Keratinocyte (primary cell): ENCODE data around the gene GPS1. TPM values are rescaled to one million over a fixed set of nuclear protein-coding genes. Genes with fewer than 3 reads are reported as not detected.

Source experiments
- DNase-seq: peaks from one replicate; pipeline ENCODE4 v3.0.0-alpha.2; 2011; ENCODE audit warnings: low read depth, missing footprints, low spot score
- FAIRE-seq: peaks from 2 replicates; lab custom pipeline; 2011; peaks lifted over from hg19 to GRCh38; lab: Jason Lieb, UNC
- H2AFZ ChIP-seq: 2 replicates; pipeline ENCODE4 v1.6.0; 2012; ENCODE audit warnings: low read length, control low read depth, inconsistent platforms; ENCODE audit not compliant: control insufficient read depth
- H3K27ac ChIP-seq: 2 replicates; pipeline ENCODE4 v1.5.1; 2011; ENCODE audit warnings: low read length; ENCODE audit not compliant: control insufficient read depth, insufficient read depth
- H3K27me3 ChIP-seq: 3 replicates; pipeline ENCODE4 v1.6.0; 2011; ENCODE audit warnings: low read length; ENCODE audit not compliant: control insufficient read depth, insufficient read depth; ENCODE audit errors: extremely low read depth
- H3K36me3 ChIP-seq, 2 experiments: 2 replicates in 1 of 2; 3 replicates in 1 of 2; pipeline ENCODE4 v1.5.1; 2011; ENCODE audit warnings: low read length in 2 of 2, mild to moderate bottlenecking in 1 of 2; ENCODE audit not compliant: control insufficient read depth in 2 of 2, insufficient read depth in 2 of 2; ENCODE audit errors: extremely low read depth in 1 of 2
- H3K4me1 ChIP-seq: 3 replicates; pipeline ENCODE4 v1.5.1; 2011; ENCODE audit warnings: low read length; ENCODE audit not compliant: control insufficient read depth, insufficient read depth; ENCODE audit errors: extremely low read depth
- H3K4me2 ChIP-seq: 3 replicates; pipeline ENCODE4 v1.6.0; 2011; ENCODE audit warnings: low read depth, low read length; ENCODE audit not compliant: control insufficient read depth, insufficient read depth; ENCODE audit errors: extremely low read depth
- H3K4me3 ChIP-seq, 3 experiments: fragments of 200-600 bp in 1 of 3; sonication (generic) in 1 of 3; 2 replicates in 2 of 3; 3 replicates in 1 of 3; pipeline ENCODE4 v1.5.1; 2011 to 2016; ENCODE audit warnings: low read length in 3 of 3, mild to moderate bottlenecking in 3 of 3, control low read depth in 2 of 3, inconsistent platforms in 1 of 3, low read depth in 1 of 3, mixed read lengths in 1 of 3, mixed run types in 1 of 3, moderate library complexity in 1 of 3; ENCODE audit not compliant: control insufficient read depth in 2 of 3, insufficient read depth in 2 of 3; ENCODE audit errors: extremely low read depth in 1 of 3
- H3K79me2 ChIP-seq: 2 replicates; pipeline ENCODE4 v1.6.0; 2012; ENCODE audit warnings: low read length; ENCODE audit not compliant: control insufficient read depth, insufficient read depth
- H3K9ac ChIP-seq: 3 replicates; pipeline ENCODE4 v1.6.0; 2011; ENCODE audit warnings: low read length; ENCODE audit not compliant: control insufficient read depth, insufficient read depth; ENCODE audit errors: extremely low read depth
- H3K9me1 ChIP-seq: 3 replicates; pipeline ENCODE4 v1.6.0; 2011; ENCODE audit warnings: low read length; ENCODE audit not compliant: control insufficient read depth, insufficient read depth; ENCODE audit errors: extremely low read depth
- H3K9me3 ChIP-seq: 2 replicates; pipeline ENCODE4 v1.5.1; 2012; ENCODE audit warnings: low read depth, low read length; ENCODE audit not compliant: control insufficient read depth
- H4K20me1 ChIP-seq: 3 replicates; pipeline ENCODE4 v1.6.0; 2011; ENCODE audit warnings: low read length; ENCODE audit not compliant: control insufficient read depth, insufficient read depth; ENCODE audit errors: extremely low read depth
- EZH2 ChIP-seq: IDR thresholded peaks from one replicate; pipeline ENCODE4 v1.6.1; 2012; ENCODE audit warnings: inconsistent platforms, mild to moderate bottlenecking, low read length, moderate library complexity
- dilution Hi-C: fragments of 300-500 bp; cut with MboI; formaldehyde crosslinking; loops from one replicate; pipeline ENCODE4 v1.7.0; 2020; ENCODE audit warnings: low sequenced_read_pairs; ENCODE audit not compliant: extremely low pct_ligation_motif_present
- polyA plus RNA-seq, 5 experiments: library from polyadenylated mRNA; depleted of rRNA in 3 of 5; stranded (reverse) in 3 of 5; stranded (forward) in 1 of 5; unstranded in 1 of 5; fragments of >200 nt; gene quantifications; 1 replicate in 1 of 5; 2 replicates in 3 of 5; 3 replicates in 1 of 5; pipeline versions ENCODE4 v1.2.1 to v1.2.3, GENCODE V29; 2011 to 2012; ENCODE audit warnings: missing spikeins in 2 of 5, low read depth in 1 of 5, low replicate concordance in 1 of 5
- TF ChIP-seq, protein P1 (sequence below), 3 experiments: IDR thresholded peaks in 1 of 3; conservative IDR thresholded peaks in 1 of 3; optimal IDR thresholded peaks in 1 of 3; 2 replicates in 2 of 3; 3 replicates in 1 of 3; pipeline versions ENCODE3 to v1.5.1; 2011; ENCODE audit warnings: low read length in 3 of 3, mild to moderate bottlenecking in 3 of 3, moderate library complexity in 2 of 3, control low read depth in 1 of 3, inconsistent platforms in 1 of 3; ENCODE audit not compliant: insufficient read depth in 2 of 3; ENCODE audit errors: extremely low read depth in 1 of 3

The GPS1 gene
- polyA plus RNA-seq, 1 donor (not counting 4 experiments of a cell fraction or from before 2014, with no cell fraction given) = 60.4 TPM

DNA sequence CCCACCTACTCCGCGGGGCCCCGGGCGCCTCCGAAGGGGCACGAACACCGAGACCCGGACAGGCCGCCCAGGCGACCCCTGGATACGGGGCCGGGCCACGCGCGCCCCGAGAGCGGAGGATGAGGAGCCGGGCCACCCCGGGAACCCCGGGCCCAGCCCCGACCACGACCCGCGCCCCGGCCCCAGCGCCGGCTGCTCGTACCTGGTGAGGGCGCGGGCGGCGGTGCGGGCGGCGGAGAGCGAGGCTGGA lies 46.1 kb downstream of the GPS1 start:
- no peak overlapping the region for H2AFZ ChIP-seq

DNA sequence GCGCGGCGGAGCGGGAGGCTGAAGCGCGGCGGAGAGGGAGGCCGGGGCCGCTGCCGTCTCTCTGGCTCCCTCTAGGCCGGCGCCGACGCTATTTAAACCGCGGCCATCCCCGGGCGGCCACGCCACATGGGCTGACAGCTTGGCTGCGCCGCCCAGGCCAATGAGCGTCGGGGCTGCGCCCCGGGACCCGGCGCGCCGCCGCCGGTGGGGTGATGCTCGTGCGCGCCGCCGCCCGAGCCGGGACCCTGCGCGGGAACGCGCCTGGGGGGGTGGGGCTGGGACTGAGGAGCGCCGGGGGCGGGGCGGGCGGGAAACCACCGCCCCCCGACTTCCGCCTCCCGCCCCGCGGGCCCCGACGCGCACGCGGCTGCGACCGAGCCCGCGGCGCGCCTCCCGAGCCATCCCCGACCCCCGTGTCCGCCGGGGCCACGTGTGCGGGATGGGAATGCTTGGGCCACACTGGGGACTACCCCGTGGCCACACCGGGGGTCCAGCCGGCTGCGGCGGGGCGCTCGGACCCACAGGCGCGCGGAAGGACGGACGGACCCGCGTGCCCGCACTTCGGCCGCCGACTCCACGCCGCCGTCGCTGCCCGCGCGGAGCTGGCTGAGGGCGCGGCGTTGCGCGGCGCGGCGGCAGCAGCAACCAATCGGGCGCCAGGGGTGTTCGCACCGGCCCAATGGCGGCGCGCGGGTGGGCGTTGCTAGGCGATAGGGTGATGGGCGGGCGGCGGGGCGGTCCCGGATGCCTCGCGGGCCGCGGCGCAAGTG lies 46.7 kb downstream of the GPS1 start, which contains the start of gene FASN:
FASN (minus strand) TSS at position 68 of the 770 bp plus-strand sequence. CDS start 1,791 bp downstream, outside the sequence.
- Histone ChIP-seq H3K79me2 (peaks cover 40% of the 10 kb centered on the region), H3K4me3 (peak within 1 kb of the TSS; percentile 76 to 85 (median 83)), H3K4me2 (peak within 1 kb of the TSS; percentile 93), H3K9me3 (no peaks in the 10 kb centered on the region), H3K36me3 (peaks cover 12 to 20% of the 10 kb centered on the region in 2 experiments), H3K27me3 (no peaks in the 10 kb centered on the region), H2AFZ (peak within 1 kb of the TSS; percentile 46), H3K9me1 (no peaks in the 10 kb centered on the region), H3K27ac (peak within 1 kb of the TSS; percentile 72), H3K9ac (peak within 1 kb of the TSS; percentile 81), H4K20me1 (peaks cover 24% of the 10 kb centered on the region), H3K4me1 (peaks cover 29% of the 10 kb centered on the region)
- no peak for TF ChIP-seq EZH2
- TF ChIP-seq, protein P1, sequence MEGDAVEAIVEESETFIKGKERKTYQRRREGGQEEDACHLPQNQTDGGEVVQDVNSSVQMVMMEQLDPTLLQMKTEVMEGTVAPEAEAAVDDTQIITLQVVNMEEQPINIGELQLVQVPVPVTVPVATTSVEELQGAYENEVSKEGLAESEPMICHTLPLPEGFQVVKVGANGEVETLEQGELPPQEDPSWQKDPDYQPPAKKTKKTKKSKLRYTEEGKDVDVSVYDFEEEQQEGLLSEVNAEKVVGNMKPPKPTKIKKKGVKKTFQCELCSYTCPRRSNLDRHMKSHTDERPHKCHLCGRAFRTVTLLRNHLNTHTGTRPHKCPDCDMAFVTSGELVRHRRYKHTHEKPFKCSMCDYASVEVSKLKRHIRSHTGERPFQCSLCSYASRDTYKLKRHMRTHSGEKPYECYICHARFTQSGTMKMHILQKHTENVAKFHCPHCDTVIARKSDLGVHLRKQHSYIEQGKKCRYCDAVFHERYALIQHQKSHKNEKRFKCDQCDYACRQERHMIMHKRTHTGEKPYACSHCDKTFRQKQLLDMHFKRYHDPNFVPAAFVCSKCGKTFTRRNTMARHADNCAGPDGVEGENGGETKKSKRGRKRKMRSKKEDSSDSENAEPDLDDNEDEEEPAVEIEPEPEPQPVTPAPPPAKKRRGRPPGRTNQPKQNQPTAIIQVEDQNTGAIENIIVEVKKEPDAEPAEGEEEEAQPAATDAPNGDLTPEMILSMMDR (optimal IDR thresholded peaks at IDR 0.05 in 1 of 3, IDR thresholded peaks at IDR 0.05 in 1 of 3, conservative IDR thresholded peaks at IDR 0.05 in 1 of 3; ENCODE audit: extremely low read depth in 1 of 3, insufficient read depth in 2 of 3, low read length in 3 of 3) = peak; percentile 19 to 69 (median 63)
- DNase-seq = peak; percentile 58
- FAIRE-seq = no peak
- dilution Hi-C loops = no loop called here

More for the DNA sequence above, 46.1 kb downstream of the GPS1 start:
- Histone ChIP-seq H3K4me2 (peak overlapping the region; percentile 27), H4K20me1 (peaks cover 28% of the 10 kb centered on the region), H3K9me1 (no peaks in the 10 kb centered on the region), H3K4me1 (peaks cover 29% of the 10 kb centered on the region), H3K9me3 (no peaks in the 10 kb centered on the region), H3K79me2 (peaks cover 44% of the 10 kb centered on the region), H3K27ac (peak overlapping the region; percentile 63), H3K36me3 (peaks cover 15 to 23% of the 10 kb centered on the region in 2 experiments), H3K4me3 (peak overlapping the region; percentile 76 to 85 (median 83)), H3K9ac (peak overlapping the region; percentile 81), H3K27me3 (no peaks in the 10 kb centered on the region)
- TF ChIP-seq, protein P1 (optimal IDR thresholded peaks at IDR 0.05 in 1 of 3, IDR thresholded peaks at IDR 0.05 in 1 of 3, conservative IDR thresholded peaks at IDR 0.05 in 1 of 3; ENCODE audit: extremely low read depth in 1 of 3, insufficient read depth in 2 of 3, low read length in 3 of 3) = no peak
- no peak for TF ChIP-seq EZH2
- no peak for DNase-seq
- dilution Hi-C loops = no loop called here
- FAIRE-seq = no peak
